ENCODE results near the gene TMED6.

GRCh38 chr16:69325784-69326171 lies 25.8 kb downstream of the TMED6 start:
- TF ChIP-seq CTCF (IDR thresholded peaks at IDR 0.05 in 4 of 5, conservative IDR thresholded peaks at IDR 0.05 in 1 of 5) (no peak), POLR2A (IDR thresholded peaks at IDR 0.05) (no peak)

All from gastrocnemius medialis (tissue), 4 donors.